ENCODE measurements around the gene ACSL1. TPM values are rescaled to one million over a fixed set of nuclear protein-coding genes. Genes with fewer than 3 reads are reported as not detected.
A peak's percentile ranks its signal among the peaks of the same experiment; 100 is the strongest.

Gene ACSL1
- total RNA-seq, 1 experiment from 2014 or later: 20.0 TPM

GRCh38 chr4:184846531-184846930 lies 20.8 kb upstream of the ACSL1 start:
- Histone ChIP-seq H3K79me2 (ENCODE audit: low read length) (no peaks in the 10 kb centered on the region), H4K20me1 (ENCODE audit: low read length) (no peaks in the 10 kb centered on the region), H3K4me1 (ENCODE audit: insufficient read depth, low read length) (peaks cover 19% of the 10 kb centered on the region), H3F3A (ENCODE audit: low read length, unreplicated experiment) (no peaks in the 10 kb centered on the region), H3K36me3 (ENCODE audit: low read depth, low read length) (no peaks in the 10 kb centered on the region), H3K4me2 (ENCODE audit: low read length) (0 out of 2 replicates have a peak overlapping the region, but pooled peaks have one; percentile 70), H3K4me3 (ENCODE audit: low read length) (no peak overlapping the region), H3K9me2 (replicated peaks; ENCODE audit: low read length) (no peaks in the 10 kb centered on the region), H2AFZ (ENCODE audit: low read length) (no peak overlapping the region), H3K9ac (ENCODE audit: low read length) (peak overlapping the region; percentile 63), H3K27me3 (ENCODE audit: low read length) (no peaks in the 10 kb centered on the region), H3K27ac (ENCODE audit: low read length) (peak overlapping the region; percentile 98), H3K9me3 (ENCODE audit: low read length) (no peaks in the 10 kb centered on the region)
- no TSS peak for BruUV-seq (replicated peaks)
- DNase-seq: no peak
- intact Hi-C loops (cut with micrococcal nuclease): no loop called here
- TF ChIP-seq EZH2phosphoT487 (IDR thresholded peaks at IDR 0.05; ENCODE audit: borderline replicate concordance, low read length) (no peak), EZH2 (IDR thresholded peaks at IDR 0.05; ENCODE audit: low read length, unreplicated experiment) (no peak)
- TF ChIP-seq, protein P1, sequence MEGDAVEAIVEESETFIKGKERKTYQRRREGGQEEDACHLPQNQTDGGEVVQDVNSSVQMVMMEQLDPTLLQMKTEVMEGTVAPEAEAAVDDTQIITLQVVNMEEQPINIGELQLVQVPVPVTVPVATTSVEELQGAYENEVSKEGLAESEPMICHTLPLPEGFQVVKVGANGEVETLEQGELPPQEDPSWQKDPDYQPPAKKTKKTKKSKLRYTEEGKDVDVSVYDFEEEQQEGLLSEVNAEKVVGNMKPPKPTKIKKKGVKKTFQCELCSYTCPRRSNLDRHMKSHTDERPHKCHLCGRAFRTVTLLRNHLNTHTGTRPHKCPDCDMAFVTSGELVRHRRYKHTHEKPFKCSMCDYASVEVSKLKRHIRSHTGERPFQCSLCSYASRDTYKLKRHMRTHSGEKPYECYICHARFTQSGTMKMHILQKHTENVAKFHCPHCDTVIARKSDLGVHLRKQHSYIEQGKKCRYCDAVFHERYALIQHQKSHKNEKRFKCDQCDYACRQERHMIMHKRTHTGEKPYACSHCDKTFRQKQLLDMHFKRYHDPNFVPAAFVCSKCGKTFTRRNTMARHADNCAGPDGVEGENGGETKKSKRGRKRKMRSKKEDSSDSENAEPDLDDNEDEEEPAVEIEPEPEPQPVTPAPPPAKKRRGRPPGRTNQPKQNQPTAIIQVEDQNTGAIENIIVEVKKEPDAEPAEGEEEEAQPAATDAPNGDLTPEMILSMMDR (conservative IDR thresholded peaks at IDR 0.05; ENCODE audit: low read depth, low read length): no peak
- no peak for ATAC-seq
- POLR2A ChIA-PET (ENCODE audit: unreplicated experiment): no interaction called here
- CTCF ChIA-PET: no interaction called here

DNA sequence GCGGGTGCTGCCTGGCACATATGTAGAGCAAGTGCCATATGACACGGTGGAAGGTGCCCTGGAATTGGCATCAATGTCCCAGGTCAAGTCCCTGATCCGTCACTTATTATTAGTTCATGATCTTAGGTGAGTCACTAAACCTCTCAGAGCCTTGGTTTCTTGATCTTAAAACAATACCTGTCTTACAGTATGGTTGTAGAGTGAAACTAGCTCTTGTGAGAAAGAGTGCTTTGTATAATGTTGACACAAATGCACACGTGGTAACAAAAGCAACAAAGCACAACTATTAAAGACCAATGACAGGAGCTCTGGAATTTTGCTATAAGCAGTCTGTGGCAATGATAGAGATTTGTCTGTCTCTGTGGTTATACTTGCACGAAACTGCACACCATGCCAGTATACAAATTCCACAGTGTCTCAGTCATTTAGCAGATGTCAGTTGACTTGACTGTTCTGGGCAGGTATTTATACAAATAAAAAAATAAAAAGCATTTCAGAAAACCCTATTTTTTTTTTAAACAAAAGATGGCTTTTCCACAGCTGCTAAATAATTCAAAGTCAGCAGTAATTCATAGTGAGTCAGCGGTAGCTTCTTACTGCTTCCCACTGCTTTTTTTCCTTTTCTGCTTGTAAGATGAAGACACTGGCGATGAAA lies 19.7 kb upstream of the ACSL1 start:
- no peaks in the 10 kb centered on the region for H4K20me1 ChIP-seq (ENCODE audit: low read length)
- H3K27me3 ChIP-seq (ENCODE audit: low read length): no peaks in the 10 kb centered on the region
- H3K4me1 ChIP-seq (ENCODE audit: insufficient read depth, low read length): peaks cover 19% of the 10 kb centered on the region
- ATAC-seq (peak; percentile 87), DNase-seq (peak; percentile 79)
- no peak overlapping the region for H2AFZ ChIP-seq (ENCODE audit: low read length)
- no TSS peak for BruUV-seq (replicated peaks)
- no peaks in the 10 kb centered on the region for H3K9me2 ChIP-seq (replicated peaks; ENCODE audit: low read length)
- TF ChIP-seq EZH2 (IDR thresholded peaks at IDR 0.05; ENCODE audit: low read length, unreplicated experiment) (no peak), EZH2phosphoT487 (IDR thresholded peaks at IDR 0.05; ENCODE audit: borderline replicate concordance, low read length) (no peak)
- TF ChIP-seq, protein P1 (conservative IDR thresholded peaks at IDR 0.05; ENCODE audit: low read depth, low read length): no peak
- peak overlapping the region; percentile 98 for H3K27ac ChIP-seq (ENCODE audit: low read length)
- intact Hi-C loops (cut with micrococcal nuclease): loop anchor here (1.0 kb wide), 1 partner anchor 14 kb away; no protein-coding TSS in a partner anchor
- H3K9me3 ChIP-seq (ENCODE audit: low read length): no peaks in the 10 kb centered on the region
- H3K4me2 ChIP-seq (ENCODE audit: low read length): peak overlapping the region; percentile 70
- H3F3A ChIP-seq (ENCODE audit: low read length, unreplicated experiment): no peaks in the 10 kb centered on the region
- no peaks in the 10 kb centered on the region for H3K36me3 ChIP-seq (ENCODE audit: low read depth, low read length)
- no peaks in the 10 kb centered on the region for H3K79me2 ChIP-seq (ENCODE audit: low read length)
- POLR2A ChIA-PET (ENCODE audit: unreplicated experiment): interaction anchor here (0.6 kb wide), 3 partner anchors 45 to 1872 kb away, joined by 3 to 4 read pairs (median 3); no protein-coding TSS in a partner anchor
- CTCF ChIA-PET: interaction anchor here (0.9 kb wide), 1 partner anchor 100 kb away, joined by 8 read pairs; no protein-coding TSS in a partner anchor
- H3K9ac ChIP-seq (ENCODE audit: low read length): peak overlapping the region; percentile 81
- no peak overlapping the region for H3K4me3 ChIP-seq (ENCODE audit: low read length)

DNA sequence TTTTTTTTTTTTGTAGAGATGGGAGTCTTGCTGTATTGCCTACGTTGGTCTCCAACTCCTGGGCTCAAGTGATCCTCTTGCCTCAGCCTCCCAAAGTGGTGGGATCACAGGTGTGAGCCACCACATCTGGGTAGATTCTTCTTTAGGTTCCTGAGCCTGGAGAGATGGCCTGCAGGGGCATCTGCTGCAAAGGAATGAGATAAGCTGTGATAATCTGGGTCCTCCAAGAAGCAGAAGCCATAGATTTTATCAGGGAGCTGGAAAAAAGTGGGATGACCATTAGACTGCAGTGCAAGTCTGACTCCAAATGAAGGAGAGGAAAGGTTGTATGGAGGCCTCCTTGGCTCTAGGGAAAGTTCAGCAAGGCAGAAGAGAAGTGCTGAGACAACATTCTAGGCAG lies 19.0 kb upstream of the ACSL1 start:
- Histone ChIP-seq H3K27me3 (ENCODE audit: low read length) (no peaks in the 10 kb centered on the region), H3K9me3 (ENCODE audit: low read length) (no peaks in the 10 kb centered on the region), H3K36me3 (ENCODE audit: low read depth, low read length) (no peaks in the 10 kb centered on the region), H3K9me2 (replicated peaks; ENCODE audit: low read length) (no peaks in the 10 kb centered on the region), H3K4me3 (ENCODE audit: low read length) (no peak overlapping the region), H3K79me2 (ENCODE audit: low read length) (no peaks in the 10 kb centered on the region), H3F3A (ENCODE audit: low read length, unreplicated experiment) (no peaks in the 10 kb centered on the region), H4K20me1 (ENCODE audit: low read length) (no peaks in the 10 kb centered on the region), H3K27ac (ENCODE audit: low read length) (peak overlapping the region; percentile 98), H3K4me1 (ENCODE audit: insufficient read depth, low read length) (peaks cover 19% of the 10 kb centered on the region), H3K4me2 (ENCODE audit: low read length) (peak overlapping the region; percentile 70), H2AFZ (ENCODE audit: low read length) (no peak overlapping the region), H3K9ac (ENCODE audit: low read length) (peak overlapping the region; percentile 81)
- intact Hi-C loops (cut with micrococcal nuclease): loop anchor here (1.0 kb wide), 1 partner anchor 13 kb away; no protein-coding TSS in a partner anchor
- TF ChIP-seq EZH2phosphoT487 (IDR thresholded peaks at IDR 0.05; ENCODE audit: borderline replicate concordance, low read length): no peak
- no TSS peak for BruUV-seq (replicated peaks)
- ATAC-seq (no peak), DNase-seq (no peak)
- ChIA-PET POLR2A (ENCODE audit: unreplicated experiment) (interaction anchor here (0.5 to 0.6 kb wide), 4 partner anchors 45 to 1871 kb away, joined by 3 to 4 read pairs (median 3); no protein-coding TSS in a partner anchor), CTCF (no interaction called here)
